ENCODE measurements around the gene FAM124B. TPM values are rescaled to one million over a fixed set of nuclear protein-coding genes. Genes with fewer than 3 reads are reported as not detected.

FAM124B gene
- total RNA-seq, 1 donor from 2014 or later, result not detected

DNA sequence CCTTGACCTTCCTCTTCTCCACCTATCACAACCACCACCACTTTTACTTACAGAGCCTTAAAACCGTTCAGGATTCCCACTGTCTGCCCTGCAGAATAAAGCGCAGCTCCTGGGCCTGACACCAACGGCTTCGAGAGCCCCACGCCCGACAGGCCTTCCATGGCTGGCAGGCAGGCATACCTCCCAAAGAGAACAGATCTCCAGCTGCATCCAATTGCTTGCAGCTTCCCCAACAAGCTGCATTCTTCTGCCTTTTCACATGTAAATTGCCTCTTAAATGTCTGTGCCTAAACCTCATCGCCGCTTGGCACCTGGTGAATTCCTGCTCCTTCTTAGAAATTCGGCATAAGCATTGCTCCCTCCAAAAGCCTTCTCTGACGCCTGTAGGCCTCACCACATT, 31.5 kb upstream of the FAM124B start:
- H3K36me3 Mint-ChIP-seq (ENCODE audit: unreplicated experiment), result no peaks in the 10 kb centered on the region
- H3K27me3 Mint-ChIP-seq (ENCODE audit: unreplicated experiment), result no peaks in the 10 kb centered on the region
- H3K4me3 Mint-ChIP-seq (ENCODE audit: unreplicated experiment), result no peak overlapping the region
- no peak overlapping the region for H3K27ac Mint-ChIP-seq (ENCODE audit: unreplicated experiment)
- peaks cover 3% of the 10 kb centered on the region for H3K9me3 Mint-ChIP-seq (ENCODE audit: unreplicated experiment)
- DNase-seq (ENCODE audit: extremely low spot score, unreplicated experiment), result no peak
- TF ChIP-seq, protein P1, sequence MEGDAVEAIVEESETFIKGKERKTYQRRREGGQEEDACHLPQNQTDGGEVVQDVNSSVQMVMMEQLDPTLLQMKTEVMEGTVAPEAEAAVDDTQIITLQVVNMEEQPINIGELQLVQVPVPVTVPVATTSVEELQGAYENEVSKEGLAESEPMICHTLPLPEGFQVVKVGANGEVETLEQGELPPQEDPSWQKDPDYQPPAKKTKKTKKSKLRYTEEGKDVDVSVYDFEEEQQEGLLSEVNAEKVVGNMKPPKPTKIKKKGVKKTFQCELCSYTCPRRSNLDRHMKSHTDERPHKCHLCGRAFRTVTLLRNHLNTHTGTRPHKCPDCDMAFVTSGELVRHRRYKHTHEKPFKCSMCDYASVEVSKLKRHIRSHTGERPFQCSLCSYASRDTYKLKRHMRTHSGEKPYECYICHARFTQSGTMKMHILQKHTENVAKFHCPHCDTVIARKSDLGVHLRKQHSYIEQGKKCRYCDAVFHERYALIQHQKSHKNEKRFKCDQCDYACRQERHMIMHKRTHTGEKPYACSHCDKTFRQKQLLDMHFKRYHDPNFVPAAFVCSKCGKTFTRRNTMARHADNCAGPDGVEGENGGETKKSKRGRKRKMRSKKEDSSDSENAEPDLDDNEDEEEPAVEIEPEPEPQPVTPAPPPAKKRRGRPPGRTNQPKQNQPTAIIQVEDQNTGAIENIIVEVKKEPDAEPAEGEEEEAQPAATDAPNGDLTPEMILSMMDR (IDR thresholded peaks at IDR 0.05), result no peak
- no peaks in the 10 kb centered on the region for H3K4me1 Mint-ChIP-seq (ENCODE audit: unreplicated experiment)

DNA sequence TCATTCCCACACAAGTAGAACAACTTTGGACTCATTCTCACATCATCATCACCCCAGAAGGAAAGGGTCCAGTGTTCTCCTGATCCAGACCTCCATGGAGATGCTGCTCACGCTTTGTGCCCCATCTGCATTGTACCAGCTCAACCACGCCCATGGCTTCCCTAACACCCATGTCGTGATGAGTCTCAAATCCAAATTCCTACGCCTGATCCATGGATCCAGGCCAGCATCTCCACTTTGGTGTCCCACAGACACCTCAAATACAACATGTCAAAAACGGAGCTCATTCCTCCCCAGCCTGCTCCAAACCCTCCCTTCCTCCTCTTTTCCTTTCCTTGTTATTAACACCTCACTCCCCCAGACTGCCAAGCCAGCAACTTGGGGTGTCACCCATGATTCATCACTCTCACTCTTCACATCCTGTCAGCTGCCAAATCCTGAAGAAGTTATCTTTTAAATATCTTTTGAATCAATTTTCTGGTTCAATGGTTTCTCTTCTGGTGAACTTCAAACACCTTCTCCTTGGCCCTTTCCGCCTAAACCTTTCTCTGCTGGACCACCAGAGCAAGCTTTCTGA, 30.2 kb upstream of the FAM124B start:
- Mint-ChIP-seq H3K27ac (ENCODE audit: unreplicated experiment) (no peak overlapping the region), H3K27me3 (ENCODE audit: unreplicated experiment) (no peaks in the 10 kb centered on the region), H3K4me3 (ENCODE audit: unreplicated experiment) (no peak overlapping the region), H3K4me1 (ENCODE audit: unreplicated experiment) (no peaks in the 10 kb centered on the region), H3K9me3 (ENCODE audit: unreplicated experiment) (no peaks in the 10 kb centered on the region), H3K36me3 (ENCODE audit: unreplicated experiment) (no peaks in the 10 kb centered on the region)
- no peak for DNase-seq (ENCODE audit: extremely low spot score, unreplicated experiment)
- TF ChIP-seq, protein P1 (IDR thresholded peaks at IDR 0.05), result no peak

DNA sequence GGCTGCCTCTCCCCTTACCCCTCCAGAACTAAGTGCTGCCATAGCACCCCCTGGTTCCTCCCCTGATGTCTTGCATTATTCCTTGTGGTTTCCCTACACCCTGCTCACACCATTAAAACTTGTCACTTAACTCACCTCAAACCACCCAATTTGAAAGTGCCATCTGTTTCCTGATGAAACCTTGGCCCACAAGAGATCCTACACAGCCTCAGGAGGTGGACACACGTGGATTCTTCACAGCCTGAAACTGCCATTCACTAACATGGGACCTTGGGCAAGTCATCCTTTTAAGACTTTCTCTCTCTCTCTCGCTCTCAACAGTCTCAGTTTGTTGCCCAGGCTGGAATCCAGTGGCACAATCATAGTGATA, 27.5 kb upstream of the FAM124B start:
- peaks cover 2% of the 10 kb centered on the region for H3K27me3 Mint-ChIP-seq (ENCODE audit: unreplicated experiment)
- no peak for DNase-seq (ENCODE audit: extremely low spot score, unreplicated experiment)

DNA sequence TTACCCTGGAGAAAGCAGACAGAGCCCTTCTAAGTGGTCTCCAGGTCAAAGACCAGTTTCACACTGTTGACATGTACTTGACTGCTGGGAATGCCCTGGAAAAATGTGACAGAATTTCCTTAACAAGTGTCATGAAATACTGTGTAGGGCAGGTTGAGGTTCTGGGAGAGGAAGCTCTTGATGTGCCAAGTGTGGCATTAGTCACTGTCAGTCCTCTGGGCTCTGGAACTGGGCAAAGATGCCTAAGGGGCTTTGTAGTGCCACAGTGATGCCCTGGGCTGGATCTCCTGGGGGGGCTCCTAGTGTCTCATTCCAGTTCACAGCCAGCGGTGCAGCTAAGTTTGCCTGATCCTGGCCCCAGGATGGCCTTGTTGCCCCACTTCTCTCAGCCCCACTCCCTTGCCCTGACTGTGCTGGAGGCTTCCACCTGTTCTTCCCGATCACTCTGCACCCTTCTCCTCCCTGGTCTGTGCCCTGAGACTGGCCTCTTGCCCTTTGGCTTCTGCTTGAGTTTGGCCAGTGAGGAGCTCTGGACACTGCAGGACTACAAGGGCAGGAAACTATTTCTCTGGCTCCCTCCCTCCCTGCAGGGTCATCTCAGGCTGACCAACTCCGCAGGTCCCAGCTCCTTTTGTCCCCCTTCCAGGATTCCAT, 27.0 kb upstream of the FAM124B start:
- TF ChIP-seq, protein P1 (IDR thresholded peaks at IDR 0.05), result no peak
- H3K4me3 Mint-ChIP-seq (ENCODE audit: unreplicated experiment), result no peak overlapping the region
- no peak overlapping the region for H3K27ac Mint-ChIP-seq (ENCODE audit: unreplicated experiment)
- no peaks in the 10 kb centered on the region for H3K4me1 Mint-ChIP-seq (ENCODE audit: unreplicated experiment)
- H3K27me3 Mint-ChIP-seq (ENCODE audit: unreplicated experiment), result peaks cover 2% of the 10 kb centered on the region
- H3K36me3 Mint-ChIP-seq (ENCODE audit: unreplicated experiment), result no peaks in the 10 kb centered on the region
- H3K9me3 Mint-ChIP-seq (ENCODE audit: unreplicated experiment), result no peaks in the 10 kb centered on the region
- DNase-seq (ENCODE audit: extremely low spot score, unreplicated experiment), result no peak

More for the DNA sequence above, 27.5 kb upstream of the FAM124B start:
- H3K4me3 Mint-ChIP-seq (ENCODE audit: unreplicated experiment), result no peak overlapping the region
- no peaks in the 10 kb centered on the region for H3K36me3 Mint-ChIP-seq (ENCODE audit: unreplicated experiment)
- no peaks in the 10 kb centered on the region for H3K4me1 Mint-ChIP-seq (ENCODE audit: unreplicated experiment)
- no peak overlapping the region for H3K27ac Mint-ChIP-seq (ENCODE audit: unreplicated experiment)
- H3K9me3 Mint-ChIP-seq (ENCODE audit: unreplicated experiment), result no peaks in the 10 kb centered on the region
- TF ChIP-seq, protein P1 (IDR thresholded peaks at IDR 0.05), result no peak

- DNase-seq (ENCODE audit: extremely low spot score, unreplicated experiment), result no peak
- no peak overlapping the region for H3K4me3 Mint-ChIP-seq (ENCODE audit: unreplicated experiment)
- no peaks in the 10 kb centered on the region for H3K9me3 Mint-ChIP-seq (ENCODE audit: unreplicated experiment)
- no peaks in the 10 kb centered on the region for H3K4me1 Mint-ChIP-seq (ENCODE audit: unreplicated experiment)
- no peaks in the 10 kb centered on the region for H3K36me3 Mint-ChIP-seq (ENCODE audit: unreplicated experiment)
- no peak overlapping the region for H3K27ac Mint-ChIP-seq (ENCODE audit: unreplicated experiment)
- H3K27me3 Mint-ChIP-seq (ENCODE audit: unreplicated experiment), result peaks cover 2% of the 10 kb centered on the region
- TF ChIP-seq, protein P1 (IDR thresholded peaks at IDR 0.05), result no peak
Observed at GRCh38 chr2:224427471-224427870, 25.6 kb upstream of the FAM124B start.

All from osteocyte (in vitro differentiated cells).